HG03095 (cell line): ENCODE results near the gene KRT6A.

ENCODE experiments used
- ATAC-seq: cut with Tn5 transposase; IDR thresholded peaks from one replicate; pipeline ENCODE4 v1.9.1; 2021; ENCODE audit warnings: moderate library complexity; ENCODE audit not compliant: unreplicated experiment

KRT6A gene

DNA sequence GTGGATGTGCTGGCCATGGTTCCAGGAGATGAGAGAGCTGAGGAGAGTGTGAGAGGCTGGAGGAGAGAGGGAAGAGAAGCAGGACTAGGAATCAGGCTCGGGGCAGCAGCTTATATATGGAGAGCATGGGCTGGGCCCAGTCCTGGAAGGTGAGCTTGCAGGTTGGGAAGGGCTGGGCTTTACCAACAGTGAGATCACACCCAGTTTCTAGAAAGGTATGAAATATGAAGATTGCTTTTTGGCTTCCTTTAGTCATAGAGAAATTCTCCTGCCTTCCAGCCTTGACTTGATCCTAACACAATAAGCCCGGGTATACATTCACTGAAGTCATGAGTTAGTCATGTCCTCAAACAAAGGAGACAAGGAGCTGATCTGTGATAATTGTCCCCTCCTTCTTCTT is at the start of gene KRT6A:
Gene KRT6A (minus strand): TSS at position 86 of the 400 bp plus-strand sequence. CDS start 69 bp downstream, at position 17.
- ATAC-seq: no peak

DNA sequence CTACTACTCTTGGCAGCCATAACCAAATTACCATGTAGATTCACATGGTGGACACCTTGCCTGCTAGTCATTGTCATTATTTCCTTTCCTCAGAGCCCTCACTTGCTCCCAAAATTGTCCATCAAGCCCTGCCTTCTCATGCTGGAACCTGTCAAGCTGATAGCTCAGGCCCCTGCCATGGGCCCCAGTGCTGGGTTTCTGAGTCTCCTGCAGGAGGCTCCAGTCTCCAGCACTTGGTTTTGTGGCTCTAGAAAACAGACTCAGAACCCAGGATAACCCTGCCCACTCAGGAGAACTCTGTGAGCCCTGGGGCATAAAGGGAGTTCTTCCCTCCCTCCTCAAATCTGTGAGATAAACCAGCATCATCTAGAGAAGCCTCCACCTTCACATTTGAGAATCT is 49.1 kb upstream of the KRT6A start:
- no peak for ATAC-seq

DNA sequence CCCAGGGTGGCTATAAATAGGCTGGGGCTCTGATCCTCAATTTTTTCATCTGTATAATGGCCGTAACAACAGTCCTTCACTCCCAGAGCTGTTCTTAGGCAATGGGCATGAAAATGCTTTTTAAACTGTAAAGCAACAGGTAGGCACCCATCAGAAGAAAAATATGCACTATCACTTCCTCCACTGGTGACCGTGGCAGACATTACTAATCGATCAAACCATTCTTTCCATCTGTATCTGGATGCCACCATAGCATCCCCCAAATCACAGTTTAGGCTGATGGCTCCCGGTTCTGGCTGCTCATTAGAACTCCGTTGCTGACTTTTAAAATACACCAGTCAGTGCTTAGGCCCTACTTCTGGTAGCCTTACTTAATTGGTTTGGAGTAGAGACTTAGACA is 48.7 kb upstream of the KRT6A start:
- no peak for ATAC-seq

DNA sequence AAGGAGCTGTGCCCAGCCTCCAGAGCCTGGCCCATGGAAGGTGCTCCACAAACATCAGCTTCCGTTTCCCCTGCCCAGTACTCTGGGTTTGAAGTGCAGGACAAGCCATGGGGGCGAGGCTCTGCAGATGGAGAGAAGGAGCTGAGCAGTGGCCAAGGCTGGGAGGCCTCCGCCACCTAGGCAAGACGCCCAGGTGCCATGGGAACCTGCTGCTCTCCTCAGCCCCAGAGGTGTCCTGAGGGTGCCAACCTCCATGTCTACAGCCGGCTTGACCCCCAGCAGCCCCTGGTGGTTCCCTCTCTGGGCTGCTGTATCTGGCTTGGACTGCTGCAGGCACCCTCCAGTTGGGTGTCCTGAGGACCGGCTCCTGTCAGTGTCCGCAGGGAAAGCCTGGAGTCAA is 47.5 kb upstream of the KRT6A start:
- ATAC-seq: no peak

DNA sequence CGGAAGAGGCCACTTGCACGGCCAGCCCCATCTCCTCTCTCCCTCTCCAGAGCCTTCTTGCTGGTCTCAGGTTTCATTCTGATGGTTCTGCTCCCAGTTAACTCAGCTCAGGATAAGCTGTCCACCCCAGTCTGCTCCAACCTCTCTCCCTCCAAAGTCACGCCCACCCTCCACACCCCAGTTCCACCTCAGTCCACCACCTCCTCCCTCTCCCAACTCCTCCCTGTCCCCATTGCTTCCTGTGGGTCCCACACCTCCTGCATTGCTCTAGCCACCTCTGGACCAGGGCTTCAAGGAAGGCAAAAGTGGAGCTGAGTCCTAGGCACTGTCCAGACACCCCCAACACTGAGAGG is 46.7 kb upstream of the KRT6A start:
- ATAC-seq: no peak

DNA sequence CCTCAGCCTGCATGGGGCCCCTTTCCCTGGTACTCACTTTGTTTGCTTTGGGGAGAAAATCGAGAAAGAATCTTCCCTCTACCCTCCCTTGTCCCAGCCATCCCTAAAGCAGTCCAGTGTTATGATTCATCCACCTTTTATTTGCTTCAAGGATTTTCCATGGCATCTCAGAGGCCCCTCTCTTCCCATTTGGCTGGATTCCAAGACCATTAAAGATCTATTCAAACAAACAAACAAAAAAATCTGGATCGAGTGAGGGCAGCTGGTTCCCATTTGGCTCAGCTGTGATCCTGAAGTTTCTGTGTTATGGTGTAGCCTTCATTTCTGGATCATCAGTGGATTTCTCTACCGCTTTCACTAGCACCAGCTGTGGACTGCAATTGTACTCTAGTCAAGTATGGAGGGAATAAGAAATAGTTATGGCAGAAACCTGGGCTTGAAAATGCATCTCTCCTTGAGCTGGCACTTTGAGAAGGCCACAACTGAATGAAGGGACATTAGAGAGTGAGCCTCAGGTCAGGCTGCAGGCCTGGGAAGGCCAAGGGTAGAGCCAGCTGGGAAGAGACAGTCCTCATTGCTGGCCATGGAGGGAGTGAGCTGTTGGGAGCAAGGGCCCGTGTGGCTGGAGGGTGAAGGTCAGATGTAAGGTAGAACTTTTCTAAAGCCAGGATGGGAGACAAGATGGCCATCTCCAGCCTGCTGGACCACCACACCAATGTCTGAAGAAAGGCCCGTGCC is 46.2 kb upstream of the KRT6A start:
- ATAC-seq: no peak

DNA sequence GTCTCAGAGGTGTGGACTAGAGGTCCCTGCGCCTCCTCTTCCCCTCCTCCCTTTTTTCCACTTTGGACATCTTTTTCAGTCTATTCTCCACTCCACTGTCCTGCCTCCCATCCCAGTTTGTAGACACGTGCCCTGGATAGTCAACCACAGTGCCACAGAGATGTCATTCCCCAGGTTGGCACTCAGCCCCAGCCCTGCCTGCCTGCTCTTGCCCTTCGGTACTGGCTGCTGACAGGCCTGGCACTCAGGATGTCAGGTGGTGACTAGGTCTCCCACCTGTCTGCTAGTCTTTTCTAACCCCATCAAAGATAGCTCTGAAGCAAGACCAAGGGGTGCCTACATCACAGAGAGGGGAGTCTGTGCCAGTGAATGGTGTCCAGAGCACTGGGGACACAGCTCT is 44.0 kb upstream of the KRT6A start:
- ATAC-seq: no peak

DNA sequence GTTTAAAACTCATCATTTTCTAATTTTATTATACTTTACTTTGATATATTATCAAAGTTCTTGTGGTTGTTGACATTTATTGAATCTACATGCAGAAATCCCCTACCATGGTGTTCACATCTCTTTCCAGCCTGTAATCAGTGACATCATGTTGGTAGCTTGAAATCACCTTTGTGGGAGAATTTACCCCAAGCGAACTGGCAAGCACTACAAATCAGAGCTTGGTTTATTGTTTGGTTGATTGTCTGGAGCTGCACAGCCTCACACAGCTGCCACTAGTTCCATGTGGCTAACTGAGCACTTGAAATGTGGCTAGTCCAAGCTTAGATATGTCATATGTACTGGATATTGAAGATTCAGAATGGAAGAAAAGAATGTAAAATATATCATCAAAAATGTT is 42.5 kb upstream of the KRT6A start:
- ATAC-seq: no peak

DNA sequence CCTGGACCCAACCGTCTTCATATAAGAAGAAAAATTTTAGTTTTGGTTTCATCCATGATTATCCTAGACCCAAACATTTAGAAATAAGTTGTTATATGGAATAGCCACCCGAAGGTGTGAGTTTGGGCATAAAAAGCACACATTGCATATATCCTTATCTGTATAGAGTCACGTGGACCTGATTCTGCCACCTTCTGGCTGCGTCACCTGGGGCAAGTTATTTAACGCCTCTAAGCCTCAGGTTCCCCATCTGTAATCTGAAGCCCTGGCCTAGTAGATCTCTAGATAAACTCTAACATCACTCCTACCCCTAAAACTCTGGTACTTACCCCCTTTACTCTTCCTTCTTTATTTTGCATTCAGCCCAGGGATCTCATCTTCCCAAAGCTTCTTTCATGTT is 41.4 kb upstream of the KRT6A start:
- no peak for ATAC-seq

DNA sequence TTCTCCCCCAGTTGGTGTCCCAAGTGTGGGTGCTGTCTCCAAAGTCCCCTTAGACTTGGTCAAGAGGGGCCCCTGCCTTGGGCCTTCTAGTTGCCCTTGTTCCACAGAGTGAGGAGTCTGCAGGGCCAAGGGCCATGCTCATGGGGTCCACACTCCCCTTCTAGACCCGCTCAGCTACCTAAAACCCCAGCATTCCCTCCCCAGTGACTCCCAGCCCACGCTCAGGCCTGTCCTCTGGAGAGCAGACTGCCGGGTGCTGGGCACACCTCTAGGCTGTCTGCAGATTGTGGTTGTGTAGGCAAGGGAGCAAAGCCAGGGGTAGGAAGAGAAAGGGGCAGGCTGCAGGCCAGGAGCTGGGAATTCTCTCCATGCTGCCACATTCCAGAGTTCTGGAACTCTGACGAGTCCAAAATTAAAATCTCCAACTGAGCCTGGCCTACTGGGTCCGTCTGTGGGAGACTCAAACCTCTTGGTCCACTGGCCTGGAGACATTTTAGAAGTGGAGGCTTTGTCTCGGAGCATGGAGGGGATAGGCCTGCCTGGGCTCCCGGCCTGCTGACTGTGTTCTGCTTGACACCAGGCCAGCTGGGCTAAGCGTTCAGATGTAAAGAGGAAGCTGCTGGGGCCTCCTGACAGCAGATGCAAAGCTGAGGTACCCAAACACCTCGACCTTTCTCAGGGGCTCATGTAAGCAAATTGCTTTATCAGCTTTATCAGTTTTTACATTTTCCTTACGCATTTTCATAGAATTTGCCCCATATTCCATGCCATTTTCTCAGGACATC is 40.8 kb upstream of the KRT6A start:
- ATAC-seq: no peak

DNA sequence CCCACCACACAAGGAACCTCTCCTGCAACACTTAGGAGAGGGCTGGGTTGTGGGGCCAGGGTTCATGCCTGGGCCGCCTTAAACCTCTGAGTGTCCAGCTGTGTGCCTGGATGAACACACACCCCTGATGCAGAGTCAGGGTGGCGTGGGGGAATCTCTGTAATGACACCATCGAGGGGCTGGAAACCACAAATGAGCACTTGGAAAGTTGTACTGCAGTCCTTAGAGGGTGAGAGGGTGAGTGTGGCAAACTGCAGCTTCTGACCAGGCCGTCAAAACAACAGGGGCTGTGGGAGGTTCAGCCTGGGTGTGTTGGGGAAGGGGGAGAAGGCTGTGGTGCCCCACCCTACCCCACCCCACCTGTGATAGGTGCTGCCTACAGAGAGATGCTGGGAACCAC is 39.6 kb upstream of the KRT6A start:
- ATAC-seq: no peak

DNA sequence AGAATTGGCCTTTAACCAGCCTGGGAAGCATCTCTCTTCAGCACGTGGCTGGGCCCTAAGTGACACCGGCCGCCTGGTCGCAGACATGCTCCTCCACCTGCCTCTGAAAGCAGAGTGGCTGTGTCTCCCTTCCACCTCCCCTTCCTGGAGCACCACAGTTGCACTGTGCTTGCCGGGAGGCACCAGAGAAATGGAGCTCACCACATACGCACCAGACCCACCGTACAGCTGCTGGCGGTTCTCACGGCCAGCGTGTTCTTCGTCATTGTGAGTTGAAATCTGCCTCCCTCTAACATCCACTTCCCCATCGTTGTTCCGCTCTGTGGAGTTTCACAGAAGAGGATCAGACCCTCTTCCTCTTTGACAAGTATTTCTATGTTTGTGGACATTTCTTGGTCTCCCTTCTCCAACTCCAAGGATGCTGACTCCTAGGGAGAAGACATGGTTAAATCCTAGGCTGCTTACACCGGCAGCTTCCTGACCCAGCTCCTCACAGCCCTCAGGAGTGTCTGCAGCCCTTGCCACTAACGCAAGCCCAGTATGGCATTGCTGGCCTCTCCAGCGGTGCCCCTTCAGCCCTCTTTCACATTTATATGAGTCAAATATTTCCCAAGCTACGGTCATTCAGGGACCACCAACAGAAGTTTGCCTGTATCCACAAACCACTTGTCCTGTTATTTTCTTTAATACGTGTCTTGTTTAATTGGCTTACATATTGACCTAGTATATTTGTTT is 38.7 kb upstream of the KRT6A start:
- ATAC-seq: no peak

DNA sequence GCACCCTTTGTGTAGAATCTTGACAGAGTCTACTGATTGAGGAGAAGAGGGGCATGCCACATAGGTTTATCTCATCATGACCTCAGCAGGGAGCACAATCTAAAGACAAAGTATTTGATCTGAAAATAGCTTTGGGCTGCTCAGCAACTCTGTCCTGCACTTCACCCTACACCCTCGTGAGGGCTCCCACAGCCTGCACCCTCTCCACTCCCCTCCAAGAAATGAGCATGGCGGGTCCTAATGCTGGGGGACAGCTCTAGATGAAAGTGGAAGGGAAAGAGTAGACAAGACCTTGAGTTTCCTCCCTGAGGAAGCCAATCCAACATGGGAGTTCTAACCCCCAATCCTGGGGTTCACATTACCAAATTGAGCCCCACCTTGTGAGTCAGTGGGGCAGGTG is 37.8 kb upstream of the KRT6A start:
- ATAC-seq: no peak

DNA sequence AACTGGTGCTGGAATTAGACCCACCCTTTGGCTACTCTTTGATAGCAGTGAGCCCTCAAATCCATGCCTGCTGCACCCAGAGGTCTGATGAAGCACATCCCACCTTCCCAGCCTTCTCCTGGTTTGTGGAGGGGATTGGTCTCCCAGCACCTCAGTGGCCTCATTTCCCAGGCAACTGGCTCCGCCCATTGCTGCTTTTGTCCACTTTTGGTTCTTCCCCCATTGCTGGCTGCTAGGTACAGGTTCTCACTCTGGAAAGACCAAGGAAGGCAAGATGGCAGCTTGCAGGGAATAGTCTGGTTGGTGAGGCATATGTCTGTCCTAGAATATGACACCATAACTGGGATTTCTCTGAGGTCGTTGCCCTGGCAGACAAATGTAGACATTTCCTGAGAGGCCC is 37.3 kb upstream of the KRT6A start:
- no peak for ATAC-seq

DNA sequence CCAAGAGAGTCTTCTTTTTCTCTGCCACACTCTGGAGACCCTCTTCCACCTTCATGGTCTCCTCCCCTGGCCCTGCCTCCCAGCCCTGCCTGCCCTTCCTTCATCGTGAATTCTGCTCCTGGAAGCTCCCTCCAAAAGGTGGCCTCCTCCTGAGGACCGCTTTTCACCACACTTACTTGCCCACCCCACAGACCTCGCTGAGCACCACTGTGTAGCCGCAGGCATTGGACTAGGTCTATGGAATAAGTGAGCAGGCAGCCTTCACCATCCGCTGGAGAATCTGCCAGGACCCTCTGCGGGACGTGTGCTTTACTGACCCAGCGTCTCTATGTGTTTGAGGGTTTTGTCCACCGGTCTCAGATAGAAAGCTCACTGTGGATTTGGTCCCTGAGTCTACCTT is 36.8 kb upstream of the KRT6A start:
- ATAC-seq: no peak

DNA sequence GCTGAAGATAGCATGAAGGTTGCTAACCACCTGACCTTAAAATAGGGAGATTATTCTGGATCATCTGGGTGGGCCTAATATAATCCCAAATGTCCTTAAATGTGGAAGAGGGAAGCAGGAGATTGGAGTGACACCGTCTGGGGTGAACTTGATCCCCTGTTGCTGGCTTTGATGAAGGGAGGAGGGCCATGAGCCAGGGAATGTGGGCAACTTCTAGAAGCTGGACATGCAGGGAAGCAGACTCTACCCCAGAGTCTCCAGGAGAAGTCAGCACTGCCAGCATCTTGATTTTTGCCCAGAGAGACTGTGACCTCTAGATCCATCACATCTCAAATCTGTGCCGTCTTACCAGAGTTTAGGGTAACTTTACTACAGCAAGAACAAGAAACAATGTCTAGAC is 36.4 kb upstream of the KRT6A start:
- ATAC-seq: no peak

DNA sequence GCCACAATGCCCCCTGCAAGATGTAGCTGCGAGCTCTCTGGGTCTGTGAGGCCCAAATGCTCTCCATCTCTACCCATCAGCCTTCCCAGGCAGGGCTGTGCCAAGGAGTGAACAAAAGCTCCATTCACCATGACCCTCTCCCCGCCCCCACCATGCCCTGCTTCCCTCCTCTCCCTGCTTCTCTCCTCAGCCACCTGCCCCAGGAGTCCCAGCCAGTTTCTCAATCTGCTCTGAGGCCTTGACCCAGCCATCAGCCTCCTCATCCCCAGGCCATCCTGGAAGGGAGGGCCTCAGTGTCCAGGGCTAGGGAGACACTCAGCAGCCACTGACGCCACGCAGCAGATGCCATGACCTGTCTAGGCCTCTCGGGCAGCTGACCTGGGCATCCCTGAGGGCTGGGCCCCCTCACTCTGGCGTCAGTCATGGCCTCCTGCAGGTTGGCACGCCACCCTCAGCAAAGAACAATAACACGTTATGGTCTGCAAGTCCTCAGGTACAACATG is 35.6 kb upstream of the KRT6A start:
- ATAC-seq: no peak

DNA sequence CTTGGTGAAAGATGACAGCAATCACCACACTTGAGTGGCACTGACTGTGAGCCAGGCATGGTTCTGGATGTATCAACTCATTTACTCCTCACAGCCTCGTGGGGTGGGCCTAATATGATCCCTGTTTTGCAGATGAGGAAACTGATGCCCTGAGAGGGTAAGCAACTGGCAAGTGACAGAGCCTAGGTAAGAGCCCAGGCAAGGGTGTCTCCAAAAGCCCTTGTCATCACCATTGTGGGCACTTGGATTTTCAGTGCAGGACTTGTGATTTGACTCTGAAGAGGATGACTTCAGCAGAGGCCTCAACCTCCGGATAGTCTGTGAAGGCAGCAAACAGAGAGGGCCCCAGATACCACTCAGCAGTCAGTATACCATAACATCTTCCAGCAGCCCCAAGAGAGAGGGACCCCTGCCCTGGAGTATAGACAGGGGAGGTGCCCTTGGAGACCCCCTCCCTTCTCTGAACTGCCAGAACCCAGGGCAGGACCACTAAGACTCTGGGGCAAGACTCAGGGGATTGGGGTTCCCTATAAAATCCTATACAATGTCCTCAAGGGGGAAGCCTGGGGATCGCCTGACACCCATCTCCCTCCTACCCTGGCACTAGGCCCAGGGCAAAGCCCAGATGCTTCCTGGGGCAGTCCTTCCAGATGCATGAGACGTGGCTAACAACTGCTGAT is 34.2 kb upstream of the KRT6A start:
- ATAC-seq: no peak

DNA sequence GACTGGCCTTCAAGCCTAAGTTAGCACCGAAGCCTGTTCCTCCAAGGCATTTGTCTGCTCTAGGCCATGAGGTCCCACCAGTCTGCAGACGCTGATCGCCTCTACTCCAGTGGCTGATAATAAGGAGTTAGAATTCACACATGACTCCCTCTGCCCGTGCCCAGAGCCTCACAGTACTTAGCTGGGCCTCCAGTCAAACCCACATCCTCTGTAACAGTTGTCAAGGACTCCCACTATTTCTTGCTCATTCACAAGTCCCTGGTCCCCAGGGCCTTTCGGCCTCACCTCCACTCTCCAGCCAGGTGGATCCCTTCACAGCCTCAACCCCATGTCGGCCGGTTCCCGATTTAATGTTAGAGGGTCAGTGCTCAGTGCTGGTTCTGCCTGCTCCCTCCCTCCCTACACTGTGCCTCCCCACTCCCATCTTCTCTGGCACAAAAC is 33.5 kb upstream of the KRT6A start:
- ATAC-seq: no peak

DNA sequence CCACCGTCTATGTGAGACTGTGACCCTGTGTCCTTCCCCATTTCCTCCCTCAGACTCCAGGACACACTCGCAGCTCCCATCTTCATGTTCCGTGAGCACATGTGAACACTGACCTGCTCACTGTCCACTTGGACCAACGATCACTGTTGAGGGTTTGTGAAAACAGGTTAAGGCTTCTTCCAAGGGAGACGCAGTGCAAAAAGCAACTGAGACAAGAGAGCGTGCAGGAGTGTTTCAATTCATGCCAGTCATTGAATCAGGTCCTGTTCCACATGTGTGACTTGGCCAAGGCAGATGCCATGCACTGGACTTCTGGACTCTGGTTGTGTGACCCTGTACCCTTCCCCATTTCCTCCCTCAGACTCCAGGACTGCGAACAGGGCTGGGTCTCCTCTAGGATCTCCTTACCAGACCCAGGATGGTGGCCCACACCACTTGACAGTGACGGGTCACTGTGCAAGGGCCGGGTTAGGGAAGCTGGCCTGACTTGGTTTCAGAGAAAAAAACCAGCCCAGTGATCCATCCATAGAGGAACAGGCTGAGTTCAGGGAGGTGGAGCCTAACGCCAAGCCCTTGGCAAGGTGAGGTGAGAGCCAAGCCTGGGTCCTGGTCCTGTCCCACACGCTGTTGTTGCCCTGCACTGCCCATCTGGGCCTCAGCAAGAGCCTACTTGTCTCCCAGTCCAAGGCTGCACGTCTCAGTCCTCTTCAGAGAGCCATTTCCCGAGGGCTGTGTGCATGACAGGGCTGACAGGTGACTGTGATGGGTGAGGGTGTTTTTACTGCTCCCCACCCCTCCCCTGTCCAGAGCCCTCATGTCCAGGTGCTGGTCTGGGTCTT is 32.8 kb upstream of the KRT6A start:
- no peak for ATAC-seq
